ENCODE data around the gene GRIP2. TPM values are rescaled to one million over a fixed set of nuclear protein-coding genes. Genes with fewer than 3 reads are reported as not detected.

Gene GRIP2
- total RNA-seq, 6 donors from 2014 or later, result 0.33 to 1.0 (median 0.59) TPM

DNA sequence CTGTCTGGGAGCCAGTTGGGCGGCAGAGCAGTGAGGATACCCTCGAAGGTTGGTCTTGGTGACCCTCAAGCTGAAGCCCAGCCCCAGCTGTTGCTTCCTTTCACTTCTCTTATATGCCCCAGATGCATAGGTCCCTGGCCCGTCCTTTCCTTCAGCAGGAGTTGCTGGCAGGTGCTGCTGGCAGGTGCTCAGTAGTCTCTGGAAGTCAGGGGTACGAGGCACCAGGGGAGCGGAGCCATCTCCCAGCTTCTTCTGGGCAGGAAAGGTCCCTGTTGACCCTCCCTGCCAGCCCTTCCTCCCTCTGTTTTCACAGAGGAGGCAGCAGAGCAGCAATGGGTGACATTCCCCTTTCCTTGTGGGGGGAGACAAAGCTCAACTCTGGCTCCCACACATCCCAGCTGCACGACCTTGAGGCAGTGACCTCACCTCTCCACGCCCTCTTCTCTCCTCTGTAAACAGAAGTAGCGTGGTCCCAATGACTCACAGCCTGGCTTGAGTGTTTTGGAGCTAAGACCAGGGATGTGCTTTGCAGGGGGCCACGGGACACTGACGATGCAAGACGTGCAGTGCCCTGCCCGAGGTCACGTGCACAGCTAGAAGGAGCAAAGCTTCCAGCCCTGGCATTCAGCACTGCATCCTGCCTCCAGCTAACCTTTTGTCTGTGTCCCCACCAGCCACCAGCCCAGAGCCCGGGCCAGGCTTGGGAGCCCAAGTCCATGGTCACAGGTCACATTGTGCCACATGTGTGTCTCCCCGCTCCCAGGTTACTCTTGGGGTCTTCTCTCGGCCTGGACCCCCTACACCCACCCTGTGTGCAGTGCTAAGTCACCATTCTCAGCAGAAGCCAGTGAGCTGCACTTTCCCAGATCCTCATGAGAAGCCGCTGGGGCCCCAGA, 88.0 kb downstream of the GRIP2 start:
- H3K36me3 ChIP-seq, result peaks cover 21 to 67% (median 60%) of the 10 kb centered on the region in 4 donors
- DNase-seq (peak; percentile 37 to 68), ATAC-seq (ENCODE audit: low FRiP score in 2 of 2) (peak; percentile 52 to 86)
- TF ChIP-seq, protein P1, sequence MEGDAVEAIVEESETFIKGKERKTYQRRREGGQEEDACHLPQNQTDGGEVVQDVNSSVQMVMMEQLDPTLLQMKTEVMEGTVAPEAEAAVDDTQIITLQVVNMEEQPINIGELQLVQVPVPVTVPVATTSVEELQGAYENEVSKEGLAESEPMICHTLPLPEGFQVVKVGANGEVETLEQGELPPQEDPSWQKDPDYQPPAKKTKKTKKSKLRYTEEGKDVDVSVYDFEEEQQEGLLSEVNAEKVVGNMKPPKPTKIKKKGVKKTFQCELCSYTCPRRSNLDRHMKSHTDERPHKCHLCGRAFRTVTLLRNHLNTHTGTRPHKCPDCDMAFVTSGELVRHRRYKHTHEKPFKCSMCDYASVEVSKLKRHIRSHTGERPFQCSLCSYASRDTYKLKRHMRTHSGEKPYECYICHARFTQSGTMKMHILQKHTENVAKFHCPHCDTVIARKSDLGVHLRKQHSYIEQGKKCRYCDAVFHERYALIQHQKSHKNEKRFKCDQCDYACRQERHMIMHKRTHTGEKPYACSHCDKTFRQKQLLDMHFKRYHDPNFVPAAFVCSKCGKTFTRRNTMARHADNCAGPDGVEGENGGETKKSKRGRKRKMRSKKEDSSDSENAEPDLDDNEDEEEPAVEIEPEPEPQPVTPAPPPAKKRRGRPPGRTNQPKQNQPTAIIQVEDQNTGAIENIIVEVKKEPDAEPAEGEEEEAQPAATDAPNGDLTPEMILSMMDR (IDR thresholded peaks at IDR 0.05), result no peak
- TF ChIP-seq POLR2A (IDR thresholded peaks at IDR 0.05) (no peak), POLR2AphosphoS5 (IDR thresholded peaks at IDR 0.05) (peak; percentile 22), EP300 (IDR thresholded peaks at IDR 0.05) (no peak)
- H3K4me3 ChIP-seq, result no peak overlapping the region
- peak overlapping the region; percentile 61 to 85 (median 74) for H3K27ac ChIP-seq
- no peaks in the 10 kb centered on the region for H3K27me3 ChIP-seq
- no peaks in the 10 kb centered on the region for H3K9me3 ChIP-seq
- 57 to 78% methylated on average over 9 to 17 of the region's 17 CpGs for WGBS, 2 donors
- H3K4me1 ChIP-seq, result peaks cover 25 to 49% (median 31%) of the 10 kb centered on the region in 4 donors

DNA sequence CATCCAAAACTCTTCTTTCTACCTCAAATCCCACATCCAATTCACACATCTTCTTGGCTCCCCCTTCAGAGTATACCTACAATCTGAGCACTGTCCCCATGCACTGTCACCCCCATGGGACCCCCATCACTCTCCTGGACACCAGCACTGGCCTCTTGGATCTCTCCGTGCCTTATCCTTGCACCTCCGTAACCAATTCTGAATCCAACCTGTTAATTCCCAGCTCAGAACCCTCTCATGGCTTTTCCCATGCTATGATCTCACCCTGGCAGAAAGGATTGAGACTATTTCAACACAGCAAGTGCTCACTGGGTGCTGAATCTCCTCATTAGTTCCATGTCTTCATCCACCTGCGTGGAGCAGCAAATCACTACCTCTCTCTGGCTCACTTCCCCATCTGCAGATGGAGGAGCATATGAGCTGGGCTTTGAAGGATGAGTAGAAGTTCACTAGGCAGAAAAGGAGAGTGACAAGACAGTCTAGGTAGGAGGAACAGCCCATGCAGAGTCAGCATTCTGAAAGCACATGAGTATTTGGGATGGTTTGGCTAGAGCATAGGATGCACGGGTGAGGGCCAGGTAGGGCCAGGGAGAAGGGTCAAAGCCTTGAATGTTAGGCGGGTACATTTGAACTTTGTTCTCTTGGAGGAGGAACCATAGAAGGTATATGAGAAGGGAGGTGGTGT, 89.1 kb downstream of the GRIP2 start:
- Histone ChIP-seq H3K27me3 (no peaks in the 10 kb centered on the region), H3K27ac (peak overlapping the region in 1 of 4 donors; percentile 85), H3K4me1 (peaks cover 25 to 49% (median 31%) of the 10 kb centered on the region in 4 donors), H3K9me3 (no peaks in the 10 kb centered on the region), H3K4me3 (no peak overlapping the region), H3K36me3 (peaks cover 31 to 69% (median 65%) of the 10 kb centered on the region in 4 donors)
- ATAC-seq (ENCODE audit: low FRiP score in 2 of 2), result no peak
- no peak for TF ChIP-seq POLR2AphosphoS5 (IDR thresholded peaks at IDR 0.05)
- TF ChIP-seq, protein P1 (IDR thresholded peaks at IDR 0.05), result no peak
- no peak for TF ChIP-seq POLR2A (IDR thresholded peaks at IDR 0.05)
- no peak for TF ChIP-seq EP300 (IDR thresholded peaks at IDR 0.05)
- WGBS, 2 donors, result 93 to 98% methylated on average over 5 of the region's 5 CpGs
- no peak for DNase-seq

DNA sequence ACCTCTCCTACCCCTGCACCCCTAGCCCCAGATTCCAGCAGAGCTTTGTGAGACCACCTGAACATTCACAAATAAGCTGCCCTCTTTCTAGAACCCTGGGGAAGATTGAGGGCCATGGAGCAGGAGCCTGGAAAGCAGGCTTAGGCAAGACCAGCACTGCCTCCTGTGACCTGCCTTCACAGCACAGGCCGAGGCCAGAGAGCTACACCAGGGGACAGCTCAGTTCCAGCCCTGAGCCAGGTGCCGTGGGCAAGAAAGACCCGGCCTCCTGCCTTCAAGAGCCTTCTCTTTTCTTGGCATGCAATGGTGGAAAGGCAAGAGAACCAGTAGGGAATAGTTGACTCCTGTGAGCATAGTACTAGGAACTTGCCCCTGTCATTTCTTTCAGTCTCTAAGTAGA, 89.6 kb downstream of the GRIP2 start:
- H3K27ac ChIP-seq, result no peak overlapping the region
- no peak for ATAC-seq (ENCODE audit: low FRiP score in 2 of 2)
- H3K4me3 ChIP-seq, result no peak overlapping the region
- peaks cover 25 to 49% (median 31%) of the 10 kb centered on the region in 4 donors for H3K4me1 ChIP-seq
- no peak for DNase-seq
- H3K36me3 ChIP-seq, result peaks cover 32 to 70% (median 68%) of the 10 kb centered on the region in 4 donors
- H3K27me3 ChIP-seq, result no peaks in the 10 kb centered on the region
- no peaks in the 10 kb centered on the region for H3K9me3 ChIP-seq
- WGBS, 2 donors, result 92 to 100% methylated on average over 3 of the region's 3 CpGs
- TF ChIP-seq, protein P1 (IDR thresholded peaks at IDR 0.05), result no peak
- TF ChIP-seq POLR2A (IDR thresholded peaks at IDR 0.05) (no peak), EP300 (IDR thresholded peaks at IDR 0.05) (no peak), POLR2AphosphoS5 (IDR thresholded peaks at IDR 0.05) (no peak)

DNA sequence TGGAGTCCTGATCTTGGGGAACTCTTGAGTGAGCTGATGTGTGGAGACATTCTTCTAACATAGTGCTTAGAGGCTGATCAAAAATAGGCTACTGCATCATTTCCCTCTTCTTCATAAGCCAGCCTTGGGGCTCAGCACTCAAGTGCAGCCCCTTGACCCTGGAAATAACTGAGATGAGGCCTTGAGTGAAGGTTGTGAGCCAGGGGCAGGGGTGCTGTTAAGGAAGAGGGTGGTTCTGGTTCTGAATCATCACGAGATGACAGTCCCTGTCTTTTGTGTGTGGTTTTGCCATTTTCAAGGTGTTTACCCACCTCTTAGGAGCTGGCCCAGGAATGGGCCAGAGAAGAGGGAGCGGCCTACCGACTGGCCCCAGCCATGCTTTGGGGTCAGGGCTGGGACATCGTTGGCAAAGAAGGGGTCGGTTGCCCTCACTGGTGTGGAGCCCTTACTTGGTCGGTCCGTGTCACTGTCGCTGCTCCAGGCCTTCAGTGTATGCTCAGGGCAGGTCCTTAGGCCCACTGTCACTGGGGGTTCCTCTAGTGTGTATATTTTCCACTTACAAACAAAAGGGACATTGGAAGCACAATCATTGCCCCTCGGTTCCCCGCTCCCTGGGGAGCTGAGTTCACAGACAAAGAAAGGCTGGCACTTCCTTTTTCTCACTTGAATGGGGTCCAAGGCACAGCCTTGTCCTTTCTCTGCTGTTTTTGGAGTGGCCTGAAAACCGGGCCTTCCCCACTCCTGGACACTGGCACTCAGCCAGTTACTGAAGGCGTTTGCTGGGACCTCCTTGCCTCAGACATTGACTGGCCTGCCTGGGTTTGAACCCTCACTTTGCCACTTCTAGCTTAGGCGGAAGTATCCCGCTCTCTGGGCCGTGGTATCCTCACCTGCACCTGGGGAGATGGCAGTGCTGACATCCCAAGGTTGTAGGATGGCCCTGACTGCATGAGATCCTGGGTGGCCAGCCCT, 91.1 kb downstream of the GRIP2 start:
- no peak for DNase-seq
- no peaks in the 10 kb centered on the region for H3K9me3 ChIP-seq
- WGBS, 2 donors, result 82 to 84% methylated on average over 15 of the region's 15 CpGs
- H3K27me3 ChIP-seq, result no peaks in the 10 kb centered on the region
- peaks cover 32 to 74% (median 61%) of the 10 kb centered on the region in 4 donors for H3K36me3 ChIP-seq
- no peak overlapping the region for H3K4me3 ChIP-seq
- no peak for TF ChIP-seq POLR2A (IDR thresholded peaks at IDR 0.05)
- peak overlapping the region in 1 of 4 donors; percentile 10 for H3K27ac ChIP-seq
- H3K4me1 ChIP-seq, result peaks cover 24 to 43% (median 26%) of the 10 kb centered on the region in 4 donors
- no peak for ATAC-seq (ENCODE audit: low FRiP score in 2 of 2)
